ENCODE results near the gene GDI2.

The GDI2 gene

GRCh38 chr10:5762531-5762930, 50.7 kb downstream of the GDI2 start:
- Histone ChIP-seq H3K4me3 (ENCODE audit: control insufficient read depth in 1 of 7, extremely low read depth in 1 of 7, insufficient read depth in 4 of 7, low read depth in 2 of 7, low read length in 6 of 7) (no peak overlapping the region), H3K27ac (ENCODE audit: insufficient read depth in 1 of 2, low read depth in 1 of 2, low read length in 2 of 2, poor library complexity in 1 of 2, severe bottlenecking in 2 of 2) (no peak overlapping the region), H3K36me3 (ENCODE audit: control insufficient read depth in 4 of 4, insufficient read depth in 4 of 4, low read length in 3 of 4) (peaks cover 29 to 89% (median 73%) of the 10 kb centered on the region in 4 experiments), H3K4me1 (ENCODE audit: control extremely low read depth in 1 of 4, control insufficient read depth in 4 of 4, insufficient read depth in 4 of 4, low read length in 3 of 4) (no peaks in the 10 kb centered on the region), H3K27me3 (replicated peaks in 2 of 5; ENCODE audit: control insufficient read depth in 4 of 5, insufficient read depth in 5 of 5, low read length in 4 of 5) (no peaks in the 10 kb centered on the region), H3K9me3 (ENCODE audit: control extremely low read depth in 1 of 5, control insufficient read depth in 4 of 5, insufficient read depth in 2 of 5, low read depth in 1 of 5, low read length in 4 of 5) (no peaks in the 10 kb centered on the region)
- WGBS (ENCODE audit: insufficient coverage), result no CpG with 5 or more reads among the region's 1 CpG
- CTCF ChIA-PET, result interaction anchor here (0.6 to 1.5 kb wide), 3 partner anchors 11 to 58 kb away, joined by 3 read pairs; no protein-coding TSS in a partner anchor
- POLR2A ChIA-PET, result interaction anchor here (0.7 kb wide), 1 partner anchor 65 kb away, joined by 3 read pairs; no protein-coding TSS in a partner anchor
- no peak for DNase-seq

GRCh38 chr10:5761220-5761619, 52.0 kb downstream of the GDI2 start:
- Histone ChIP-seq H3K4me1 (ENCODE audit: control extremely low read depth in 1 of 4, control insufficient read depth in 4 of 4, insufficient read depth in 4 of 4, low read length in 3 of 4) (no peaks in the 10 kb centered on the region), H3K36me3 (ENCODE audit: control insufficient read depth in 4 of 4, insufficient read depth in 4 of 4, low read length in 3 of 4) (peaks cover 34 to 88% (median 68%) of the 10 kb centered on the region in 4 experiments), H3K4me3 (ENCODE audit: control insufficient read depth in 1 of 7, extremely low read depth in 1 of 7, insufficient read depth in 4 of 7, low read depth in 2 of 7, low read length in 6 of 7) (no peak overlapping the region), H3K9me3 (ENCODE audit: control extremely low read depth in 1 of 5, control insufficient read depth in 4 of 5, insufficient read depth in 2 of 5, low read depth in 1 of 5, low read length in 4 of 5) (no peaks in the 10 kb centered on the region), H3K27me3 (replicated peaks in 2 of 5; ENCODE audit: control insufficient read depth in 4 of 5, insufficient read depth in 5 of 5, low read length in 4 of 5) (no peaks in the 10 kb centered on the region), H3K27ac (ENCODE audit: insufficient read depth in 1 of 2, low read depth in 1 of 2, low read length in 2 of 2, poor library complexity in 1 of 2, severe bottlenecking in 2 of 2) (no peak overlapping the region)
- WGBS (ENCODE audit: insufficient coverage), result 96% methylated on average over 2 of the region's 2 CpGs
- ChIA-PET POLR2A (no interaction called here), CTCF (no interaction called here)
- DNase-seq, result no peak

- H3K27me3 ChIP-seq (replicated peaks in 2 of 5; ENCODE audit: control insufficient read depth in 4 of 5, insufficient read depth in 5 of 5, low read length in 4 of 5), result no peaks in the 10 kb centered on the region
- DNase-seq, result no peak
- POLR2A ChIA-PET, result no interaction called here
- CTCF ChIA-PET, result no interaction called here
- peaks cover 28 to 86% (median 65%) of the 10 kb centered on the region in 4 experiments for H3K36me3 ChIP-seq (ENCODE audit: control insufficient read depth in 4 of 4, insufficient read depth in 4 of 4, low read length in 3 of 4)
- no peak overlapping the region for H3K4me3 ChIP-seq (ENCODE audit: control insufficient read depth in 1 of 7, extremely low read depth in 1 of 7, insufficient read depth in 4 of 7, low read depth in 2 of 7, low read length in 6 of 7)
- H3K4me1 ChIP-seq (ENCODE audit: control extremely low read depth in 1 of 4, control insufficient read depth in 4 of 4, insufficient read depth in 4 of 4, low read length in 3 of 4), result no peaks in the 10 kb centered on the region
- WGBS (ENCODE audit: insufficient coverage), result no CpG with 5 or more reads among the region's 2 CpGs
- H3K27ac ChIP-seq (ENCODE audit: insufficient read depth in 1 of 2, low read depth in 1 of 2, low read length in 2 of 2, poor library complexity in 1 of 2, severe bottlenecking in 2 of 2), result no peak overlapping the region
- no peaks in the 10 kb centered on the region for H3K9me3 ChIP-seq (ENCODE audit: control extremely low read depth in 1 of 5, control insufficient read depth in 4 of 5, insufficient read depth in 2 of 5, low read depth in 1 of 5, low read length in 4 of 5)
Observed at GRCh38 chr10:5760515-5760914, 52.7 kb downstream of the GDI2 start.

DNA sequence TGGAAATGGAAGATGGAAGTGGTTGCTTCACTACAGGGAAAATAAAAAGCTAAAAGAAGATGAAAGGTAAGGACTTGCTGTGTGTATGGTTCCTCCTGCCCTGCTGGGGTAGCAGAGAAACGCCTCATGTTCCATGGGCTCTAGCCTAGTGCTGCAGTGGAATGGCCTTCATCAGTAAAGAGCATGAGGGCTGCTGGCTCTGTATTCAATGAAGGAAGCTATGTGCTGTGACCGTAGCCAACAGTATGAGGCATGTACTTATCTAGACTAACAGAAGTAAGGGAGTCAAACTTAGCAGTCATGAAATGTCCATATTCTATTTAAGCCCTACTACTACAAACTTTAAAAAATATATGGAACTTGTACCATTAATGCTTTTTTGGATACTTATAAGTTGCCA, 54.3 kb downstream of the GDI2 start:
- no peaks in the 10 kb centered on the region for H3K4me1 ChIP-seq (ENCODE audit: control extremely low read depth in 1 of 4, control insufficient read depth in 4 of 4, insufficient read depth in 4 of 4, low read length in 3 of 4)
- ChIA-PET CTCF (interaction anchor here (1.0 to 1.5 kb wide), 2 partner anchors 11 to 16 kb away, joined by 3 read pairs; no protein-coding TSS in a partner anchor), POLR2A (no interaction called here)
- no peaks in the 10 kb centered on the region for H3K27me3 ChIP-seq (replicated peaks in 2 of 5; ENCODE audit: control insufficient read depth in 4 of 5, insufficient read depth in 5 of 5, low read length in 4 of 5)
- H3K4me3 ChIP-seq (ENCODE audit: control insufficient read depth in 1 of 7, extremely low read depth in 1 of 7, insufficient read depth in 4 of 7, low read depth in 2 of 7, low read length in 6 of 7), result no peak overlapping the region
- no peak for DNase-seq
- no peak overlapping the region for H3K27ac ChIP-seq (ENCODE audit: insufficient read depth in 1 of 2, low read depth in 1 of 2, low read length in 2 of 2, poor library complexity in 1 of 2, severe bottlenecking in 2 of 2)
- no peaks in the 10 kb centered on the region for H3K9me3 ChIP-seq (ENCODE audit: control extremely low read depth in 1 of 5, control insufficient read depth in 4 of 5, insufficient read depth in 2 of 5, low read depth in 1 of 5, low read length in 4 of 5)
- peaks cover 26 to 70% (median 51%) of the 10 kb centered on the region in 4 experiments for H3K36me3 ChIP-seq (ENCODE audit: control insufficient read depth in 4 of 4, insufficient read depth in 4 of 4, low read length in 3 of 4)
- WGBS (ENCODE audit: insufficient coverage), result 100% methylated on average over 1 of the region's 2 CpGs

- ChIA-PET CTCF (interaction anchor here (1.2 to 1.5 kb wide), 2 partner anchors 10 to 34 kb away, joined by 3 to 4 read pairs; no protein-coding TSS in a partner anchor), POLR2A (no interaction called here)
- Histone ChIP-seq H3K36me3 (ENCODE audit: control insufficient read depth in 4 of 4, insufficient read depth in 4 of 4, low read length in 3 of 4) (peaks cover 24 to 66% (median 48%) of the 10 kb centered on the region in 4 experiments), H3K9me3 (ENCODE audit: control extremely low read depth in 1 of 5, control insufficient read depth in 4 of 5, insufficient read depth in 2 of 5, low read depth in 1 of 5, low read length in 4 of 5) (no peaks in the 10 kb centered on the region), H3K4me1 (ENCODE audit: control extremely low read depth in 1 of 4, control insufficient read depth in 4 of 4, insufficient read depth in 4 of 4, low read length in 3 of 4) (no peaks in the 10 kb centered on the region), H3K4me3 (ENCODE audit: control insufficient read depth in 1 of 7, extremely low read depth in 1 of 7, insufficient read depth in 4 of 7, low read depth in 2 of 7, low read length in 6 of 7) (no peak overlapping the region), H3K27me3 (replicated peaks in 2 of 5; ENCODE audit: control insufficient read depth in 4 of 5, insufficient read depth in 5 of 5, low read length in 4 of 5) (no peaks in the 10 kb centered on the region), H3K27ac (ENCODE audit: insufficient read depth in 1 of 2, low read depth in 1 of 2, low read length in 2 of 2, poor library complexity in 1 of 2, severe bottlenecking in 2 of 2) (no peak overlapping the region)
- 100% methylated on average over 2 of the region's 3 CpGs for WGBS (ENCODE audit: insufficient coverage)
- no peak for DNase-seq
Observed at GRCh38 chr10:5757766-5758517, 55.3 kb downstream of the GDI2 start.

GRCh38 chr10:5752301-5752871, 60.8 kb downstream of the GDI2 start:
- CTCF ChIA-PET, result interaction anchor here (1.2 kb wide), 1 partner anchor 12 kb away, joined by 3 read pairs; no protein-coding TSS in a partner anchor
- Histone ChIP-seq H3K27ac (ENCODE audit: insufficient read depth in 1 of 2, low read depth in 1 of 2, low read length in 2 of 2, poor library complexity in 1 of 2, severe bottlenecking in 2 of 2) (no peak overlapping the region), H3K36me3 (ENCODE audit: control insufficient read depth in 4 of 4, insufficient read depth in 4 of 4, low read length in 3 of 4) (peaks cover 17 to 61% (median 37%) of the 10 kb centered on the region in 4 experiments)

More at GRCh38 chr10:5752301-5752871, 60.8 kb downstream of the GDI2 start:
- POLR2A ChIA-PET, result interaction anchor here (0.6 kb wide), 1 partner anchor 118 kb away, joined by 4 read pairs; no protein-coding TSS in a partner anchor
- no peak overlapping the region for H3K4me3 ChIP-seq (ENCODE audit: control insufficient read depth in 1 of 7, extremely low read depth in 1 of 7, insufficient read depth in 4 of 7, low read depth in 2 of 7, low read length in 6 of 7)
- WGBS (ENCODE audit: insufficient coverage), result 95% methylated on average over 17 of the region's 17 CpGs
- no peaks in the 10 kb centered on the region for H3K4me1 ChIP-seq (ENCODE audit: control extremely low read depth in 1 of 4, control insufficient read depth in 4 of 4, insufficient read depth in 4 of 4, low read length in 3 of 4)
- H3K27me3 ChIP-seq (replicated peaks in 2 of 5; ENCODE audit: control insufficient read depth in 4 of 5, insufficient read depth in 5 of 5, low read length in 4 of 5), result no peaks in the 10 kb centered on the region
- no peak for DNase-seq
- no peaks in the 10 kb centered on the region for H3K9me3 ChIP-seq (ENCODE audit: control extremely low read depth in 1 of 5, control insufficient read depth in 4 of 5, insufficient read depth in 2 of 5, low read depth in 1 of 5, low read length in 4 of 5)
